Measurements from ENCODE around the gene GET4. TPM values are rescaled to one million over a fixed set of nuclear protein-coding genes. Genes with fewer than 3 reads are reported as not detected.

The GET4 gene
- total and polyA plus RNA-seq, 2 of the 13 experiments (the other 11 are each of a cell fraction or from before 2014, with no cell fraction given): 28.2 to 35.2 TPM

GRCh38 chr7:927031-927671, 50.8 kb downstream of the GET4 start:
- ATAC-seq: peak; percentile 32
- no peaks in the 10 kb centered on the region for H3K27me3 ChIP-seq (ENCODE audit: control insufficient read depth in 1 of 2, insufficient read depth in 2 of 2, low read length in 2 of 2)
- H3K4me1 ChIP-seq (ENCODE audit: insufficient read depth, low read length): peaks cover 78% of the 10 kb centered on the region
- WGBS (ENCODE audit: low lambda C conversion rate): 28% methylated on average over 10 of the region's 21 CpGs
- in situ Hi-C loops (cut with HindIII; ENCODE audit: extremely low pct_ligation_motif_present, low pct_unique_long_range_greater_than_20kb) (no loop called here), intact Hi-C loops (cut with micrococcal nuclease; ENCODE audit: unreplicated experiment) (no loop called here)
- peak overlapping the region; percentile 67 for H3K27ac ChIP-seq (ENCODE audit: extremely low read length, insufficient read depth, low read length)
- peak; percentile 15 for FAIRE-seq
- H3K36me3 ChIP-seq (replicated peaks in 1 of 2; ENCODE audit: control insufficient read depth in 1 of 2, insufficient read depth in 2 of 2, low read length in 2 of 2): no peaks in the 10 kb centered on the region
- H3K9ac ChIP-seq (ENCODE audit: insufficient read depth, low read depth, low read length): peak overlapping the region; percentile 75
- peak; percentile 31 for DNase-seq (ENCODE audit: low spot score)
- H4K20me1 ChIP-seq (ENCODE audit: insufficient read depth, low read length): no peaks in the 10 kb centered on the region
- TSS peak; percentile 81 for BruUV-seq (replicated peaks)
- POLR2A ChIA-PET: interaction anchor here (0.7 to 4.2 kb wide), 7 partner anchors 19 to 229 kb away, joined by 3 to 28 read pairs (median 12); partner anchors contain the start of genes ADAP1 and CYP2W1
- H3K79me2 ChIP-seq (ENCODE audit: insufficient read depth, low read length): no peaks in the 10 kb centered on the region
- peak overlapping the region; percentile 55 to 72 (median 57) for H3K4me3 ChIP-seq (replicated peaks in 1 of 3; ENCODE audit: insufficient read depth in 1 of 3, low read depth in 2 of 3, low read length in 3 of 3)
- CTCF ChIA-PET (ENCODE audit: low intra/inter-chr PET ratio, low total read pairs): no interaction called here
- no peaks in the 10 kb centered on the region for H3K9me3 ChIP-seq (ENCODE audit: low read length)
- peak overlapping the region; percentile 90 for H3K4me2 ChIP-seq (ENCODE audit: low read depth, low read length)
- no peak overlapping the region for H2AFZ ChIP-seq (ENCODE audit: low read length)
- no peak for TF ChIP-seq SP4 (CRISPR knock-in tag; IDR thresholded peaks at IDR 0.05)
- no peak; the same call in 1 of the 2 replicates for TF ChIP-seq SPEN (CRISPR knock-in tag; IDR thresholded peaks at IDR 0.05; ENCODE audit: low read depth)
- peak; percentile 90; the same call in 1 of the 2 replicates for TF ChIP-seq ZBTB1 (CRISPR knock-in tag; IDR thresholded peaks at IDR 0.05; ENCODE audit: borderline replicate concordance)
- TF ChIP-seq ZNF280B (CRISPR knock-in tag; IDR thresholded peaks at IDR 0.05; ENCODE audit: borderline replicate concordance): no peak
- TF ChIP-seq REL (CRISPR knock-in tag; conservative IDR thresholded peaks at IDR 0.05): no peak
- TF ChIP-seq ZNF292 (CRISPR knock-in tag; IDR thresholded peaks at IDR 0.05; ENCODE audit: borderline replicate concordance, low read depth): no peak
- no peak for TF ChIP-seq ZNF672 (CRISPR knock-in tag; IDR thresholded peaks at IDR 0.05)
- TF ChIP-seq, protein P1, sequence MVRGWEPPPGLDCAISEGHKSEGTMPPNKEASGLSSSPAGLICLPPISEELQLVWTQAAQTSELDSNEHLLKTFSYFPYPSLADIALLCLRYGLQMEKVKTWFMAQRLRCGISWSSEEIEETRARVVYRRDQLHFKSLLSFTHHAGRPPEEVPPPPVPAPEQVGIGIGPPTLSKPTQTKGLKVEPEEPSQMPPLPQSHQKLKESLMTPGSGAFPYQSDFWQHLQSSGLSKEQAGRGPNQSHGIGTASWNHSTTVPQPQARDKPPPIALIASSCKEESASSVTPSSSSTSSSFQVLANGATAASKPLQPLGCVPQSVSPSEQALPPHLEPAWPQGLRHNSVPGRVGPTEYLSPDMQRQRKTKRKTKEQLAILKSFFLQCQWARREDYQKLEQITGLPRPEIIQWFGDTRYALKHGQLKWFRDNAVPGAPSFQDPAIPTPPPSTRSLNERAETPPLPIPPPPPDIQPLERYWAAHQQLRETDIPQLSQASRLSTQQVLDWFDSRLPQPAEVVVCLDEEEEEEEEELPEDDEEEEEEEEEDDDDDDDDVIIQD (CRISPR knock-in tag; IDR thresholded peaks at IDR 0.05; ENCODE audit: low read depth): no peak
- no peak for TF ChIP-seq ETV6 (CRISPR knock-in tag; conservative IDR thresholded peaks at IDR 0.05)
- TF ChIP-seq ZNF317 (CRISPR knock-in tag; IDR thresholded peaks at IDR 0.05): no peak
- TF ChIP-seq FOXO1 (CRISPR knock-in tag; IDR thresholded peaks at IDR 0.05): no peak
- no peak for TF ChIP-seq KAT2B (IDR thresholded peaks at IDR 0.05; ENCODE audit: borderline replicate concordance, low read depth, low read length)
- no peak for TF ChIP-seq NR2F6 (IDR thresholded peaks at IDR 0.05)
- TF ChIP-seq NR2F6 (CRISPR knock-in tag; IDR thresholded peaks at IDR 0.05): no peak
- TF ChIP-seq ZNF614 (CRISPR knock-in tag; IDR thresholded peaks at IDR 0.05; ENCODE audit: borderline replicate concordance): no peak
- no peak for TF ChIP-seq TIGD3 (CRISPR knock-in tag; IDR thresholded peaks at IDR 0.05; ENCODE audit: borderline replicate concordance)
- TF ChIP-seq TOE1 (CRISPR knock-in tag; IDR thresholded peaks at IDR 0.05): no peak
- TF ChIP-seq TCF7 (IDR thresholded peaks at IDR 0.05; ENCODE audit: low read depth): no peak
- TF ChIP-seq MTF1 (CRISPR knock-in tag; IDR thresholded peaks at IDR 0.05): 0 out of 2 replicates have a peak, but pooled peaks have one; percentile 12

Measured in HepG2 (cell line).